Hepatocyte (in vitro differentiated cells): ENCODE results near the gene TDRD1.

Experiments used
- EZH2phosphoT487 ChIP-seq: fragments of 200-600 bp; sonication (generic); IDR thresholded peaks from one replicate; pipeline ENCODE4 v1.6.1; 2018; ENCODE audit warnings: antibody characterized with exemption, mild to moderate bottlenecking, low read depth, moderate library complexity; ENCODE audit not compliant: unreplicated experiment, severe bottlenecking
- TF ChIP-seq, protein P1 (sequence below): fragments of 200-600 bp; sonication (generic); IDR thresholded peaks from 2 replicates; pipeline ENCODE4 v1.5.1; 2016; ENCODE audit warnings: antibody characterized with exemption, mild to moderate bottlenecking; ENCODE audit not compliant: poor library complexity

DNA sequence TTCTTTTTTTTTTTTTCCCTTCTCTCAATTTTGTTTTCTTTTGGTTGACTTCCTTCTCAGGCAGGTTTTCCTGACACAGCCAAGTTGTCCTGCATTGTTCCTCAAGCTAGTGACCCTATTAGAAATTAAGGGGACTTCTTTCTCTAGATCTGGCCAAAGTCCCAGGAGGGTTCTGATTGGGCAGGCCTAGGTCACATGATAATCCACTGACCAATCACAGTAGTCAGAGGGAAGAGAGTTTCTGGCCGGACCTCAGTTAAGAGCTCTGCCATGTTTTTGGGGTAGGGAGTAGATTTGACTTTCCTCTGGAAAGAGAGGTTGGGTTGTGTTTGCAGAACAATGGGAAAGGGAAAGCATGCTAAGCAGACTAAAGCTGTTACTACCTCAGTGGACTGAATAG, 76.1 kb downstream of the TDRD1 start:
- TF ChIP-seq, protein P1, sequence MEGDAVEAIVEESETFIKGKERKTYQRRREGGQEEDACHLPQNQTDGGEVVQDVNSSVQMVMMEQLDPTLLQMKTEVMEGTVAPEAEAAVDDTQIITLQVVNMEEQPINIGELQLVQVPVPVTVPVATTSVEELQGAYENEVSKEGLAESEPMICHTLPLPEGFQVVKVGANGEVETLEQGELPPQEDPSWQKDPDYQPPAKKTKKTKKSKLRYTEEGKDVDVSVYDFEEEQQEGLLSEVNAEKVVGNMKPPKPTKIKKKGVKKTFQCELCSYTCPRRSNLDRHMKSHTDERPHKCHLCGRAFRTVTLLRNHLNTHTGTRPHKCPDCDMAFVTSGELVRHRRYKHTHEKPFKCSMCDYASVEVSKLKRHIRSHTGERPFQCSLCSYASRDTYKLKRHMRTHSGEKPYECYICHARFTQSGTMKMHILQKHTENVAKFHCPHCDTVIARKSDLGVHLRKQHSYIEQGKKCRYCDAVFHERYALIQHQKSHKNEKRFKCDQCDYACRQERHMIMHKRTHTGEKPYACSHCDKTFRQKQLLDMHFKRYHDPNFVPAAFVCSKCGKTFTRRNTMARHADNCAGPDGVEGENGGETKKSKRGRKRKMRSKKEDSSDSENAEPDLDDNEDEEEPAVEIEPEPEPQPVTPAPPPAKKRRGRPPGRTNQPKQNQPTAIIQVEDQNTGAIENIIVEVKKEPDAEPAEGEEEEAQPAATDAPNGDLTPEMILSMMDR = no peak
- TF ChIP-seq EZH2phosphoT487 = no peak
